Measurements from ENCODE around the gene ALDH1A2.
A peak's percentile ranks its signal among the peaks of the same experiment; 100 is the strongest.
"Not testable (repeated sequence)": the region's sequence is repeated elsewhere in the genome, so short reads cannot be mapped to it uniquely, and the experiment has no call there.

Gene ALDH1A2

DNA sequence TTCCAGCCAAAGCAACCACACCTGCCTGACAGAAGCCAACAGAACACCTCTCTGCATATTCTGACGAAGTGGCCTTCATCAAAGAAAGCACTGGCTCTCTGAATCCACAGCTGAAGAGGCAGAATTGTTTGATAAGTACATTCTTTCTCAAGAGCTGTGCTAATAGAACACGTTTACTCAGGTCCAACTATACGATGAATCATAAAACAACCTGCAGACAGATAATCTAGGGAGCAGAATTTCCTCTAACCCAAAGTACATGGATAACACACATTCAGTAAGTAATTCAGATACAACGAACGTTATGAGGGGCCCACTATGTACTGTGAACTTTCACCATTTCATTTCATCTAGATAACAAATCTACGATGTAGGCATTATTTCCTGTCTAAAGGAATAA, 25.4 kb downstream of the ALDH1A2 start:
- DNase-seq = no peak

- DNase-seq = no peak
Measured at GRCh38 chr15:58039079-58040035, 26.2 kb downstream of the ALDH1A2 start.

DNA sequence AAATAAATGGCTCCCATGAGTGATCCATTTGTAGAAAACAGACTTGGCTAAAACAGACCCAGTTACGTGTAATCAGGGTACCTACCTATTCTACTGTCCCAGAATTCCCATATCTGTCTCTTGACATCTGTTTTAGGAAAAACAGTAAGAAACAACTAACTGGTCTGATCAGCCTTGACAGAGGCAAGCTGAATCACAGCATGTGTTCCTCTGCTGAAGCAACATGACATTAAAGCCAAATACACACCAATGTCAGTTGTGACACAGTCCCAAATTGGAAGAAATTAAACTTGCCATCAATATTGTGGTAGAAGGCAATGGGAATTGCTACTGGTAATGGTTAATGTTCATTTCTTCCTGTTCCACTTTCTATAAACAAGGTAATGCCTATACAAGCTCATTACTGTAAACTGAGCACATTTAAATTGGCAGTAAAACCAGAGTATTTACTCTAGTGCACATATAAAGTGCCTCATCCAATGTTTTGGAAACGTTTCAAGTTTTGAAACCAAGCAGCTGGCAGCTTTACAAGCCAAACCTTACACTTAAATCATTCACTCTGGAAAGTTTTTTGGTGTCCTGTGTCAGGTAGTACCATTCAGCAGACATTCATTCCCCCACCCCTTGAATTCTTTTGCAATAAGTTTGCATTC, 27.0 kb downstream of the ALDH1A2 start:
- DNase-seq = peak; percentile 42

GRCh38 chr15:58037723-58038301, 27.7 kb downstream of the ALDH1A2 start:
- DNase-seq = no peak

- no peak for DNase-seq
Measured at GRCh38 chr15:58036579-58036978, 28.9 kb downstream of the ALDH1A2 start.

DNA sequence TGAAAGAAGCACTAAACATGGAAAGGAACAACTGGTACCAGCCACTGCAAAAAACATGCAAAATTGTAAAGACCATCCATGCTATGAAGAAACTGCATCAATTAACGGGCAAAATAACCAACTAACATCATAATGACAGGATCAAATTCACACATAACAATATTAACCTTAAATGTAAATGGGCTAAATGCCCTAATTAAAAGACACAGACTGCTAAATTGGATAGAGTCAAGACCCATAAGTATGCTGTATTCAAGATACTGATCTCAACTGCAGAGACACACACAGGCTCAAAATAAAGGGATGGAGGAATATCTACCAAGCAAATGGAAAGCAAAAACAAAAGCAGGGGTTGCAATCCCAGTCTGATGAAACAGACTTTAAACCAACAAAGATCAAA, 37.1 kb downstream of the ALDH1A2 start:
- not testable (repeated sequence) for DNase-seq

GRCh38 chr15:58026552-58026951, 39.0 kb downstream of the ALDH1A2 start:
- DNase-seq = no peak

DNA sequence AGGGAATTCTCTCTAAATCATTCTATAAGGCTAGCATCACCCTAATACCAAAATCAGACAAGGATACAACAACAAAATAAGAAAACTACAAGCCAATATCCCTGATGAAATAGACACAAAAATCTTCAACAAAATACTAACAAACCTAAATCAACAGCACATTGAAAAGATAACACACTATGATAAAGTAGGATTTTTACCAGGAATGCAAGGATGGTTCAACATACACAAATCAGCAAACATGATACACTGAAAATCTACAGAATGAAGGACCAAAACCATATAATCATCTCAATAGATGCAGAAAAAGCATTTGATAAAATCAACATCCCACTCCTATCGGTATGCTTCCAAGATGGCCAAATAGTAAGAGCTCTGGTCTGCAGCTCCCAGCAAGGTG, 39.5 kb downstream of the ALDH1A2 start:
- no peak for DNase-seq

DNA sequence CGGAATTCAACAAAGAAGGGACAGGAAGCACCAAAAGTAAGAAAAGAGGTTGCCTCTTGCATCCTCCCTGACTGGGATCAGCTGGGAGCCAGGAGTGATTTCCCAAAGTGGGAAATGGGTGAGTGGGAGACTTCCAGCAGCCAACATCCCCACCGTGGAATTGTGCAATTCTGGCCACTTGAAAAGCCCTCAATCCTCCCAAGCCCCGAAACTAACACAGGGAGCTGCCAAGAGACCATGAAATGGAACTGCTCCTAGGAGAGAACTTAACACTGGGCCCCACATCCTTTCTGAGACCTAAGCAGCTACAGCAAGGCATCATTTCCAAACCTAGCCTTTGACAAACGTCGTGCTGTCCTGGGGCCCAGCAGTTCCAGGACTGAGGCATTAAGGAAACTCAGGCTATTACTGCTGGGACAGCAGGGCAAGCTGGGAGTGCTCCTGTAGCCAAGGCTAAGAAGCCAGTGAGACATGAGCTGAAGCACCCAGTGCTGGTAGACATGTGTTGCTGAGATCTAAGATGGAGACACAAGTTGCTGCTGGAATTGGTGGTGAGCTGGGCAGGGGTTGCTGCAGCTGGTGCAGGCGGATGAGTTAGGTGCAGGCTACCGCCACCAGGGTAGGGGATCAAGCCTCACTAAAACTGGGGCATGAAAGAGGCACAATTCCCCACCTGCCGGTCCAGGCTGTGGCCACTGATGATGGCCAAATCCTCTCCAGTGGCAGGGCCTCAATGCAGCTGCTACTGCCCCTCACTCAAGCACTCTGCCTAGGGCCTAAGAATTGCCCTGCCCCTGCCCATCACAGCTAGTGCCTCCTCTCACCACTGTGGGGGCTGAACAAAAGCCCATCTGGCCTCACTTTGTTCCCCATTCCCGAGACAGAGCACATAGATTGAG, 43.9 kb downstream of the ALDH1A2 start:
- DNase-seq = no peak

DNA sequence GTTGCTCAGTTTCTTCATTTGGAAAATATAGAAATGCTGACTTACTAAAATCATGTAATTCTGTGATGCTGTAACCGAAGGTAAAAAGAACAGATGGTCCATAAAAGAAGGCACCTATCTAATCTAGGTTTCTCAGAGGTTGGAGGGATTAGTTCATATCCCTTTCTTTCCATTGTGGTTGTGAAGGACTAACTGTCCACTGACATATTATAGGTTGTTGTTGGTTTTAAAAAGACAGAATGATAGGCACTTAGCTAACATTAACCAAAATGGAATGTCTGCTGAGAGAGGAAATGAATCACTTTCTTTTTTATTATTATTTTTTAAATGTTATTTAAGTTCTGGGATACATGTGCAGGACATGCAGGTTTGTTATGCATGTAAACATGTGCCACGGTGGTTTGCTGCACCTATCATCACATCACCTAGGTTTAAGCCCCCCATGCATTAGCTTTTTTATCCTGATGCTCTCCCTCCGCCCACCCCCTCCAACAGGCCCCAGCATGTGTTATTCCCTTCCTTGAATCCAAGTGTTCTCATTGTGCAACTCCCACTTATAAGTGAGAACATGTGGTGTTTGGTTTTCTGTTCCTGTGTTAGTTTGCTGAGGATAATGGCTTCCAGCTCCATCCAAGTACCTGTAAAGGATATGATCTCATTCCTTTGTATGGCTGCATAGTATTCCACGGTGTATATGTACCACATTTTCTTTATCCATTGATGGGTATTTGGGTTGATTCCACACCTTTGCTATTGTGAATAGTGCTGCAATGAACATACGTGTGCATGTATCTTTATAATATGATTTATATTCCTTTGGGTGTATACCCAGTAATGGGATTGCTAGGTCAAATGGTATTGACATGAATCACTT, 45.8 kb downstream of the ALDH1A2 start:
- DNase-seq = peak; percentile 38

- DNase-seq = no peak
Measured at GRCh38 chr15:58017869-58018268, 47.6 kb downstream of the ALDH1A2 start.

DNA sequence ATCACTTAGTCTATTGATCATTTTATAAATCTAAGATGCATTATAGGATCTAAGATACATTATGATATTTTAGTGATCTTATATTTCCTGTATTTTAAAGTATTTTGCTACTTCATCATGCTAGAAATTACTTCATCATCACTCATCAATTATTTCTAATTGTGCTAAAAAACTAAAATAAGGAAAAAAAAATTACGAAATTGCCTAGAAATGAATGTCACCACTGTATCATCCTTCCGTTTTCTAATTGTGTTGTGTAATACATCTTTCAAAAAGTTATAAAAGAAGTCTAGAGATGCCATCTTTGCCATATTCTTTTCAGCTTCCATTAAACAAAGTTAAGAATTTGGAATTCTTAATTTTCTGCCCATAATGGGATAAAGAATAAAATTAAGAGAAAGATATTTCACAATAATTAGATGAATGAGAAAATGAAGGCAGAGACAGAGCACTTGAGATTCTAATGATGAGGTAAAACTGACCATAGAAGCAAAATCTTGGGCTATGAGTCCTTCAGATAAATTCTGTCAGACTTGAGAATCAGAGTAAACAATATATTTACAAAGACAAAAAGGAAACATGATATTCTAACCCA, 48.8 kb downstream of the ALDH1A2 start:
- DNase-seq = no peak

GRCh38 chr15:58015565-58015964, 49.9 kb downstream of the ALDH1A2 start:
- DNase-seq = no peak

DNA sequence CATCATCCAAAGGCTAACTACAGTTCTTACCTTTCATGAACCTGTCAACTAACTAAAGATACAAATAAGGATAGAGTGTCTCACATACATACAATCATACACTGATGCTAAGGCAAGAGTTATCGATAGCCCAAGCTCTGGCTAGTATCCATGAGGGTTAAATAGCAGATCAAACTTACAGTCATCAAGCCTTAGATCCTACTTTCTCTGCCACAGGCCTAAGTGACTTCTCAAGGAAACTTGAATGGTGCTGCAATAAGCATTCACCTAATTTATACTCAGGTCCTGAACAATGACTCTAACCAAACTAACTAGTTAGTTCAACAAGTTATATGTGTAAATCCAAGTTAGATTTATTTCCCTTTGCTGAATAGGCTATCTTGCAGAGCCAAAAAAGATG, 51.0 kb downstream of the ALDH1A2 start:
- DNase-seq = no peak

DNA sequence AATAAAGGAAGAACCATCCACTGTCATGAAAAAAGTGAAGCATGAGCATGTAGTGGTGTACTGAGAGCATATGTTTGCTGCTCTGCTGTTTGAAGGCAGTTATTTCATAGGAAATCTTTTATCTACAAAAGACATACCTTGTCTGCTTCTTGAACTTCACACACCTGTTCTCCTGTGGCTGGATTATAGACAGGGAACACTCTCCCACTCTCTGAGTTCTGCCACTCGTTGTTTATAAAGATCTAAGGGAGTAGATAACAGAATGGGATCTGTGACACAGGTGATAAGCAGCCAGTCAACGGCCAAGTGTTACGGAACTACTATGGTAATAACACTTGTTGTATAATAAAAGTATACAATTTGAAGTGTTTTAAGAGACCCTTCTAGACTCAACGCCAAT, 51.5 kb downstream of the ALDH1A2 start:
- no peak for DNase-seq

DNA sequence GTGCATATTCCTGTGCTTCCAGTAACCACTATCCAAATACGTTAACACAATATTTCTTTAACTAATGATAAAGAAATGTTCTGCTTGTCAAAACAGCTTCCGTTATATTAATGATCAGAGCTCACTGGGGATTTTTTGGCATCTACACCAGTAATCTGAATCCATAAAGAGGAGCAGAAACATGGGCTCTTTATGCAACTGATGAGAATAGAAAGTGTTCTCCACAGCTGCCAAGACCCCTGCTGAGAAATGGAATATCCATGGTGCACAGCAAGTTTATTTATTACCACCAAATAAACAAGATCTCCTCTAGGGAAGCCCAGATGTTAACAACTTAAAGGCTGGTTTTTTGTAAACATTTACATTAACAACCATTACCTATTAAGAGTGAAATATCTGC, 54.5 kb downstream of the ALDH1A2 start:
- peak; percentile 27 for DNase-seq

- no peak for DNase-seq
Measured at GRCh38 chr15:58003810-58004209, 61.7 kb downstream of the ALDH1A2 start.

- DNase-seq = no peak
Measured at GRCh38 chr15:58002338-58003126, 63.0 kb downstream of the ALDH1A2 start.

DNA sequence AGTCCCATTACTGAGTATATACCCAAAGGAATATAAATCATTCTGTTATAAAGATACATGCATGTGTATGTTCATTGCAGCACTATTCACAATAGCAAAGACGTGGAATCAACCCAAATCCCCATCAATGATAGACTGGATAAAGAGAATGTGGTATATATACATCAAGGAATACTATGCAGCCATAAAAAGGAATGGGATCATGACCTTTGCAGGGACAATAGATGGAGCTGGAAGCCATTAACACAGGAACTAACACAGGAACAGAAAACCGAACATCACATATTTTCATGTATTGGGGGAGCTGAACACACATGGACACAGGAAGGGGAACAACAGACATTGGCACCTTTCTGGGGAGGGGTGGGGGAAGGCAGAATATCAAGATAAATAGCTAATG, 65.8 kb downstream of the ALDH1A2 start:
- DNase-seq = not testable (repeated sequence)

DNA sequence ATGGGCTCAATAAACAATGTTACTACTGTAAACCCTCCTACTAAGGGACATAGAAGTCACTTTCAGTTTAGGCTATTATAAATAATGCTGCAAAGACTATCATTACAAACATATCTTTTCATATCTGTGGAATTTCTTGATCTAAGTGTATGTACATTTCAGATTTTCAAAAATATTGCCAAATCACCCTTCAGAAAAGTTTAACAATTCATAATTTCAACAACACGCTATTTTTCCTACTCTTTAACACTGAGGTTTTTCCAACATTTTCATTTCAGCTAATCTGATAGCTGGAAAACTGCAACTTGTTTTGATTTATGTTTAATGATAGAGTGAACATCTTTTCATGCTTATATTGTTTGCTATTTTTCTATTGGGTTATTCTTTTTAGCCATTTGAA, 69.0 kb downstream of the ALDH1A2 start:
- DNase-seq = no peak
